HL-60/S4 treated with retinoic acid at 250 ng/mL for 4 days and 3 days (cell line): ENCODE results near the gene FCHSD2.
"Not testable (repeated sequence)": the region's sequence is repeated elsewhere in the genome, so short reads cannot be mapped to it uniquely, and the experiment has no call there.

ENCODE experiments used
- in situ Hi-C: fragments of 300-500 bp; cut with MboI; formaldehyde crosslinking; loops from 2 replicates; pipeline ENCODE4 v1.7.0; 2022; ENCODE audit warnings: low sequenced_read_pairs

Gene FCHSD2

GRCh38 chr11:72897506-72897905 lies 244.6 kb downstream of the FCHSD2 start:
- in situ Hi-C loops: no loop called here

DNA sequence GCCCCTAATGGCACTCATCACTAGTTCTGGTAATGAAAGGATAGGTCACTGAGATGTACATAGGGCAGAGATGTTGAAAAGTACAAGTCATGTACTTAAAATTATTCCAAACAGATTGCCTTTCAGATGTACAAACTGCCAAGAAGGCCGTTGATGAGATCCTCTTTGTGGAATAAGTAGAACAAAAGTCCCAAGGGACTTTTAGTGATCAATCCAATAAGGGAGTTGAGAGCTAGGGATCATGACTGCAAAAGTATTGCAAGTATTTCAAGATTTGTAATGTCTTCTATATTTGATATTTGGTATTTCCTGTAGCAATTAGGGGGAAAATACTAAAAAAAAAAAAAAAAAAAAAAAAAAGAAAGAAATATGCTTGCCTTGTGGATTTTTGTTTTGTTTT lies 245.7 kb downstream of the FCHSD2 start:
- in situ Hi-C loops: no loop called here

DNA sequence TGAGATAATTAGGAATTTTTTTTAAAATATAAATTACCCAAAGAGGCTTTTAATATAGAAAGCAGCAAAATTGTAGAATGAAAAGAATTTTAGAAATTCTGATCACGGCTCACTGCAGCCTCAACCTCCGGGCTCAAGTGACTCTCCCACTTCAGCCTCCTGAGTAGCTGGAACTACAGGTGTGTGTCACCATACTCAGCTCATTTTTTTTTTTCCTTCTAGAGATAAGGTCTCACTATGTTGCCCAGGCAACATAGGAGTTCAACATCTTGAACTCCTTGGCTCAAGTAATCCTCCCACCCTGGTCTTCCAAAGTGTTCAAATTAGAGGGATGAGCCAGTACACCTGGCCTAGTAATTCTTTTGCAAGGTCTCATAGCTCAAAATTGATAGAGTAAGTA lies 251.2 kb downstream of the FCHSD2 start:
- in situ Hi-C loops: no loop called here

- in situ Hi-C loops: no loop called here
Measured at GRCh38 chr11:72886619-72887018, 255.5 kb downstream of the FCHSD2 start.

DNA sequence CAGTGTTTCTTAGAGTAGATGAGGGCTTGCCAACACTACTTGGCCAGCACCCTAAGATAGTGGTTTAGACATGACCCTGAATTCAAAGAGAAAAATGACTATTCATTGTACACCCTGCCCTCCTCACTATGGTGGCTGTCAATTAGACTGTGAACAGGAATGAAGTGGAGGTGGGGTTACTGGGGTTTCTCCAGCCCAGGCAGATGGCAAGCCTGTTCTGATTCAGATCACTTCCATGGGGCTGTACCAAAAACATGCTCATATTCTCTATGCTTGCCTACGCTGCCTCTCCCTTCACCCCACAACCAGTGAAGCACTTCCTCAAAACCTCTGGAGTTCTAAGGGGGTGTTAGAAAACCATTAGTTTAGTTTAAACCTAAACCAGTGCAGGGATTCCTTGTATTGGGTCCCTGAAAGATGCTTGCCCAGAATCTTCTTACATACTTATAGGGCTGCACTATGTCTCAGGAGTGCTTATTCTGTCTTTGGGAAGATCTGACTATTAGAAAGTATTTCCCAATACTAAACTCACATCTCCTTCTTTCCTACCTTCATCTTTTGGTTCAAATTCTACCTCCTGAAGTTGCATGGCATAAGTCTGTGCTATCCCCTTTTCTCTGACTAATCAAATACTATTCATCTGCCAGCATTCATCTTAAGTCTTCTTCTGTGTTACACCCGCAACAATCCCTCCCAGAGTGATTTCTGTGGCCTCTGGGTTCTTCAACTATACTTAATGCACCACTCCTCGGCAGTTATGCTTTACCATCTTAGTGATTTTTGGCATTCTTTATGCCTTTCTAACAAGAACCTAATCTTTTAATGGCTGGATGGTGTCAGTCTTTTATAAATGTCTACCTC lies 256.1 kb downstream of the FCHSD2 start:
- in situ Hi-C loops: no loop called here

- in situ Hi-C loops: no loop called here
Measured at GRCh38 chr11:72876147-72876546, 266.0 kb downstream of the FCHSD2 start.

DNA sequence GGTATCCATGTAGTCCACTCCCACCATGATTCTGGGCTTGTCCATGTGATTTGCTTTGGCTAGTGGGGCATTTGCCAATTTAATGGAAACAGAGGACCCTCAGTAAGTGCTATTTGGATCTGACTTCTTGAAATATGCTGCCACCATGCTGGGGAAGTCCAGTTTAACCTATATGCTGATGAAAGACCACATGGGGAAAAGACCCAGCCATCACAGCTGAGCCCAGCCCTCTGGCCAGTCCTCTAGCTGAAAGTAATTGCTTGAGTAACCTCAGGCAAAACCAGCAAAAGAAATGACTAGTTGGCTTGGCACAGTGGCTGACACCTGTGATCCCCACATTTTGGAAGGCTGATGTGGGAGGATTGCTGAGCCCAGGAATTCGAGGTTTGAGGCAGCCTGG lies 266.4 kb downstream of the FCHSD2 start:
- in situ Hi-C loops: no loop called here

DNA sequence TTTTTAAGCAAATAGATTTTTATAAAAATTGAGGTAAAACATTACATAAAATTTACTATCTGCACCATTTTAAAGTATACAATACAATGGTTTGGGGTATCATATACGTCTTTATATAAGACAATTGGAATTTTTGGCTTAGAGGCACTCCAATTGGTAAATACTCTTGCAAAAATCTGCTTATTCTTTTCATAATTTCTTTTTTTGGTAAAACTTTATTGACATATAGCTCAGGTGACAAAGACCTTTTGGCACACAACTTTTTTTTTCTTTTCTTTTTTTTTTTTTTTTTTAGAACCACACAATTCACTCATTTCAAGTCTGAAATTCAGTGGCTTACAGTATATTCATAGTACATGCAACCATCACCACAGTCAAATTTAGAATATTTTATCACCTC lies 270.1 kb downstream of the FCHSD2 start:
- in situ Hi-C loops: no loop called here

DNA sequence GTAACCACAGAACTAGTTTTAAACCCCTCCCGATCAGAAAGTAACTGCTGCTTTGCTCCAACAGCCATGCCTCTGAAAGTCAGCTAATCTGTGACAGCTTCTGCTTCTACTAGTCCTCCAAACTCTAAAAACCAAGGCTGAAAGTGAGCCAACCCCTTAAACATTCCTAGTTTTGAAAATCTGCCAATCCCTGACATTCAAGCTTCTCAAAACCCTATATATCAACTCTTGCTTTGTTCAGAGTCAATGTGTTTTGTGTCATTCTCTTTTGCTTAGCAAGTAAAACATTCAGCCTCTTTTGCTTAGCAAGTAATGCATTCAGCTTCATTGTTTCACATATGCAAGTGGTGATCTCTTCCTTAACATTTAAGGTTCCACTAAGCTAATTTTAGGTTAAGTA lies 271.0 kb downstream of the FCHSD2 start:
- in situ Hi-C loops: no loop called here

- in situ Hi-C loops: no loop called here
Measured at GRCh38 chr11:72869831-72870230, 272.3 kb downstream of the FCHSD2 start.

GRCh38 chr11:72867970-72868369 lies 274.1 kb downstream of the FCHSD2 start:
- in situ Hi-C loops: no loop called here

GRCh38 chr11:72864702-72865655 lies 277.1 kb downstream of the FCHSD2 start:
- in situ Hi-C loops: no loop called here

- in situ Hi-C loops: no loop called here
Measured at GRCh38 chr11:72863916-72864315, 278.2 kb downstream of the FCHSD2 start.

GRCh38 chr11:72863091-72863490 lies 279.0 kb downstream of the FCHSD2 start:
- in situ Hi-C loops: no loop called here

DNA sequence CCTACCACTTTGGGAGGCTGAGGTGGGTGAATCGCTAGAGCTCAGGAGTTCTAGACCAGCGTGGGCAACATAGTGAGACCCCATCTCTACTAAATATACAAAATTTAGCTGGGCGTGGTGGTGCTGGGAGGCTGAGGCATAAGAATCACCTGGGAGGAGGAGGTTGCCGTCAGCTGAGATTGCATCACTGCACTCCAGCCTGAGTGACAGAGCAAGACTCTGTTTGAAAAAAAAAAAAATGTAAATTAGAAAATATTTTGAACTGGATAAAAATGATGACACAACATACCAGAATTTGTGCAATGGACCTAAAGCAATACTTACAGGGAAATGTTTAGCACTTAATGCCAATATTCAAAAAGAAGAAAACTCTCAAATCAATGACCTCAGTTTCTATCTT lies 281.5 kb downstream of the FCHSD2 start:
- in situ Hi-C loops: no loop called here

DNA sequence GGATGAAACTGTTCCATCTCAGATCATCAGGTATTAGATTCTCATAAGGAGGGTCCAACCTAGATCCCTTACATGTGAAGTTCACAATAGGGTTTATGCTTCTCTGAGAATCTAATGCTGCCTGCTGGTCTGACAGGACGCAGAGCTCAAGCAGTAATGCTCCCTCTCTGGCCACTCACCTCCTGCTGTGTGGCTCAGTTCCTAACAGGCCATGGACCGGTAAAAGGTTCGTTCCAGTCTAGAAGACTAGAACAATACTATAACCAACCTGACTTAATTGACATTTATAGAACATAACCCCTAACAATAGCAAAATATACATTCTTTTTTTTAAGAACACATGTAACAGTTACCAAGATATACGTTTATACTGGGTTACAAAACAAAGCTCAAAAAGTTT lies 282.1 kb downstream of the FCHSD2 start:
- in situ Hi-C loops: no loop called here

DNA sequence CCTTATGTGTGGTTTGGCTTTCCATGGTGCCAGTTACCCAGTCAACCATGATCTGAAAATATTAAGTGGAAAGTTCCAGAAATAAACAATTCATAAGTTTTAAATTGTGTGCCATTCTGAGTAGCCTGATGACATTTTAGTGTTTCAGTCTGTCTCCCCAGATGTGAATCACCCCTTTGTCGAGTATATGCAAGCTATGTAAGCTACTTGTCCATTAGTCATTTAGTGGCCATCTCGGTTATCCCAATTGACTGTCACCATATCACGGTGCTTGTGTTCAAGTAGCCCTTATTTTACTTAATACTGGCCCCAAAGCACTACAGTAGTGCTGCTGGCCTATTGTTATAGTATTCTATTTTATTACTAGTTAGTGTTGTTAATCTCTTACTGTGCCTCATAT lies 283.0 kb downstream of the FCHSD2 start:
- in situ Hi-C loops: no loop called here

DNA sequence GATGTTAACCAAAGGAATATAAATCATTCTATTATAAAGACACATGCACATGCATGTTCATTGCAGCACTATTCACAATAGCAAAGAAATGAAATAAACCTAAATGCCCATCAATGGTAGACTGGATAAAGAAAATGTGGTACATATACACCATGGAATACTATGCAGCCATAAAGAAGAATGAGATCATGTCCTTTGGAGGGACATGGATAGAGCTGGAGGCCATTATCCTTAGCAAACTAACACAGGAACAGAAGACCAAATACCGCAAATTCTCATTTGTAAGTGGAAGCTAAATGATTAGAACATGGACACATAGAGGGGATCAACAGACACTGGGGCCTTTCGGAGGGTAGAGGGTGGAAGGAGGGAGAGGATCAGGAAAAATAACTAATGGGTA lies 283.9 kb downstream of the FCHSD2 start:
- in situ Hi-C loops: not testable (repeated sequence)

DNA sequence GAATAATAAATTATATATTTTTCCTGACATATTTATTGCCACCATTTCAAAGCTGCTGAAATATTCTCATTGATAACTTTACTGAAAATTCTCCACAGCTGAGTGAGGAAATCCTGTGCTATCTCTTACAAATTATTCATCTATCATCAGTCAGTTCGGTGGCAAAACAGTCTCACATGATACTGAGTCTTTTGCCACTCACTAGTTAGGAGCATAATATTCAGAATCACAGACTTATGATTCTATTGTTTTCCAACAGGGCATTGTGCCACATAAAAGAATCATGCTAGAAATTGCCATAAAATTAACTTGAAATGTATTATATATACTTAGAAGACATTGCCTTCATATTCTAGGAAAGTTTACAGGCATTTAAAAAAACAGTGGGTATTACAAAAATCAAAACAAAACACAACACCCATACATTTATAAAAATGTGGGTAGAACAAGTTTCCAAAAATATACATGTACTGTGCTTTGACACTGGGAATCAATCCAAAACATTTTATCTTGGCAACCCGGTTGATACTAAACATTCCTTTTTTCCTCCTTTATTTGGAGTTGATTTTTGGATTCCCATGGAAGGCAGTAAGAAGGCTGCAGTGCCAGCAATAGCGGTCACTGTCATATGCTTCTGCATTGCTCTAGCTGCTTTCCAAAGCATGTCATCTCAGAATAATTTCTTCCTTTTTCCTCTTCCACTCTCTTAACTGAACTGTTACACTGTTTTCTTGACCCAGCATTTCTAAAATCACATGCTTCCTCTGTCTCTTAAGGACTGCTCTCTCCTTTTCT lies 285.4 kb downstream of the FCHSD2 start:
- in situ Hi-C loops: no loop called here

- in situ Hi-C loops: no loop called here
Measured at GRCh38 chr11:72856065-72856464, 286.1 kb downstream of the FCHSD2 start.

DNA sequence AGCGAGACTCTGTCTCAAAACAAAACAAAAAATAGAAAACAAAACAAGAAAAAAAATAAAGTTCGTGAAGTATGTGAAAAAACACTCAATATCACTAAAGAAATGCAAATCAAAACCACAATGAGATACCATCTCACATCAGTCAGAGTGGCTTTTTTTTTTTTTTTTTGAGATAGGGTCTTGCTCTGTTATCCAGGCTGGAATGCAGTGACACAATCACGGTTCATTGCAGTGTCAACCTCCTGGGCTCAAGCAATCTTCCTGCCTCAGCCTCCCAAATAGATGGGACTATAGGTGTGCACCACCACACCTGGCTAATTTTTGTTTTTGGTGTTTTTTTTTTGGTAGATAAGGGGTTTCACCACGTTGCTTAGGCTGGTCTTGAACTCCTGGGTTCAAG lies 290.4 kb downstream of the FCHSD2 start:
- in situ Hi-C loops: no loop called here
